ENCODE data around the gene FAM110A. TPM values are rescaled to one million over a fixed set of nuclear protein-coding genes. Genes with fewer than 3 reads are reported as not detected.

The FAM110A gene
- total RNA-seq, 4 donors from 2014 or later = 1.4 to 3.2 (median 2.0) TPM

- H3K27ac ChIP-seq = no peak overlapping the region
- H3K4me1 ChIP-seq = peaks cover 0 to 4% (median 0%) of the 10 kb centered on the region in 3 donors
- no peaks in the 10 kb centered on the region for H3K9me3 ChIP-seq
- H3K4me3 ChIP-seq = no peak overlapping the region
- WGBS, 2 donors (ENCODE audit: low coverage in 1 of 2) = 48 to 50% methylated on average over 4 to 6 of the region's 6 CpGs
- peaks cover 14% of the 10 kb centered on the region for H3K27me3 ChIP-seq
- no peak for ATAC-seq
- no peaks in the 10 kb centered on the region for H3K36me3 ChIP-seq
- TF ChIP-seq POLR2A (IDR thresholded peaks at IDR 0.05) (no peak), EP300 (IDR thresholded peaks at IDR 0.05) (no peak), POLR2AphosphoS5 (IDR thresholded peaks at IDR 0.05) (no peak), CTCF (IDR thresholded peaks at IDR 0.05) (no peak)
Observed at GRCh38 chr20:821046-821730, 12.3 kb upstream of the FAM110A start.

- ATAC-seq = no peak
- WGBS, 2 donors (ENCODE audit: low coverage in 1 of 2) = 71 to 80% methylated on average over 1 to 3 of the region's 3 CpGs
- no peak overlapping the region for H3K27ac ChIP-seq
Observed at GRCh38 chr20:821731-822065, 11.8 kb upstream of the FAM110A start.

GRCh38 chr20:822651-823573 lies 10.6 kb upstream of the FAM110A start:
- no peak for ATAC-seq
- Histone ChIP-seq H3K27me3 (peaks cover 6% of the 10 kb centered on the region), H3K27ac (no peak overlapping the region), H3K36me3 (no peaks in the 10 kb centered on the region), H3K9me3 (no peaks in the 10 kb centered on the region), H3K4me3 (no peak overlapping the region), H3K4me1 (peaks cover 0 to 4% (median 0%) of the 10 kb centered on the region in 3 donors)
- no peak for TF ChIP-seq CTCF (IDR thresholded peaks at IDR 0.05)
- no peak for TF ChIP-seq POLR2A (IDR thresholded peaks at IDR 0.05)
- TF ChIP-seq EP300 (IDR thresholded peaks at IDR 0.05) = no peak
- no peak for TF ChIP-seq POLR2AphosphoS5 (IDR thresholded peaks at IDR 0.05)
- WGBS, 2 donors (ENCODE audit: low coverage in 1 of 2) = 80 to 89% methylated on average over 6 of the region's 12 CpGs

More at GRCh38 chr20:821731-822065, 11.8 kb upstream of the FAM110A start:
- no peaks in the 10 kb centered on the region for H3K36me3 ChIP-seq
- H3K4me3 ChIP-seq = no peak overlapping the region
- TF ChIP-seq EP300 (IDR thresholded peaks at IDR 0.05) (no peak), CTCF (IDR thresholded peaks at IDR 0.05) (no peak)
- peaks cover 0 to 4% (median 0%) of the 10 kb centered on the region in 3 donors for H3K4me1 ChIP-seq
- H3K9me3 ChIP-seq = no peaks in the 10 kb centered on the region
- H3K27me3 ChIP-seq = peaks cover 10% of the 10 kb centered on the region

GRCh38 chr20:823574-823902 lies 10.0 kb upstream of the FAM110A start:
- ATAC-seq = no peak
- H3K36me3 ChIP-seq = no peaks in the 10 kb centered on the region
- 73 to 93% methylated on average over 3 to 4 of the region's 4 CpGs for WGBS, 2 donors (ENCODE audit: low coverage in 1 of 2)
- TF ChIP-seq EP300 (IDR thresholded peaks at IDR 0.05) (no peak), POLR2A (IDR thresholded peaks at IDR 0.05) (no peak), CTCF (IDR thresholded peaks at IDR 0.05) (no peak), POLR2AphosphoS5 (IDR thresholded peaks at IDR 0.05) (no peak)
- peaks cover 6% of the 10 kb centered on the region for H3K27me3 ChIP-seq
- no peaks in the 10 kb centered on the region for H3K9me3 ChIP-seq
- H3K4me3 ChIP-seq = no peak overlapping the region
- H3K4me1 ChIP-seq = peaks cover 0 to 4% (median 0%) of the 10 kb centered on the region in 3 donors
- H3K27ac ChIP-seq = no peak overlapping the region

Data from gastroesophageal sphincter (tissue), 4 donors.